ENCODE measurements around the gene ZFAND4. TPM values are rescaled to one million over a fixed set of nuclear protein-coding genes. Genes with fewer than 3 reads are reported as not detected.

The ZFAND4 gene
- total and polyA plus RNA-seq, 10 of the 15 experiments (the other 5 are each of a cell fraction or from before 2014, with no cell fraction given), result 4.7 to 20.8 (median 12.8) TPM

DNA sequence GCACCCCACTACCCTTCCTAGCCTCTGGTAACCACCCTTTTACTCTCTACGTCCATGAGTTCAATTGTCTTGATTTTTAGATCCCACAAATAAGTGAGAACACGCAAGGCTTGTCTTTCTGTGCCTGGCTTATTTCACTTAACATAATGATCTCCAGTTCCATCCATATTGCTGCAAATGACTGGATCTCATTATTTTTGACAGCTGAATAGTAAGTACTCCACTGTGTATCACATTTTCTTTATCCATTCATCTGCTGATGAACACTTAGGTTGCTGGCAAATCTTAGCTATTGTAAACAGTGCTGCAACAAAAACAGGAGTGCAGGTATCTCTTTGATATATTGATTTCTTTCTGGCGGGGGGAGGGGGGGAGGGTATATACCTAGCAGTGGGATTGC lies 106.2 kb downstream of the ZFAND4 start:
- FAIRE-seq, result no peak
- POLR2A ChIA-PET, result no interaction called here
- TF ChIP-seq, protein P1, sequence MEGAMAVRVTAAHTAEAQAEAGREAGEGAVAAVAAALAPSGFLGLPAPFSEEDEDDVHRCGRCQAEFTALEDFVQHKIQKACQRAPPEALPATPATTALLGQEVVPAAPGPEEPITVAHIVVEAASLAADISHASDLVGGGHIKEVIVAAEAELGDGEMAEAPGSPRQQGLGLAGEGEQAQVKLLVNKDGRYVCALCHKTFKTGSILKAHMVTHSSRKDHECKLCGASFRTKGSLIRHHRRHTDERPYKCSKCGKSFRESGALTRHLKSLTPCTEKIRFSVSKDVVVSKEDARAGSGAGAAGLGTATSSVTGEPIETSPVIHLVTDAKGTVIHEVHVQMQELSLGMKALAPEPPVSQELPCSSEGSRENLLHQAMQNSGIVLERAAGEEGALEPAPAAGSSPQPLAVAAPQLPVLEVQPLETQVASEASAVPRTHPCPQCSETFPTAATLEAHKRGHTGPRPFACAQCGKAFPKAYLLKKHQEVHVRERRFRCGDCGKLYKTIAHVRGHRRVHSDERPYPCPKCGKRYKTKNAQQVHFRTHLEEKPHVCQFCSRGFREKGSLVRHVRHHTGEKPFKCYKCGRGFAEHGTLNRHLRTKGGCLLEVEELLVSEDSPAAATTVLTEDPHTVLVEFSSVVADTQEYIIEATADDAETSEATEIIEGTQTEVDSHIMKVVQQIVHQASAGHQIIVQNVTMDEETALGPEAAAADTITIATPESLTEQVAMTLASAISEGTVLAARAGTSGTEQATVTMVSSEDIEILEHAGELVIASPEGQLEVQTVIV (IDR thresholded peaks at IDR 0.05; ENCODE audit: borderline replicate concordance, partially characterized antibody), result no peak
- TF ChIP-seq CBX3 (IDR thresholded peaks at IDR 0.05; ENCODE audit: borderline replicate concordance, low read depth) (no peak), RCOR1 (conservative IDR thresholded peaks at IDR 0.05; ENCODE audit: low read depth, low read length) (no peak), RAD51 (IDR thresholded peaks at IDR 0.05) (no peak), MYC (IDR thresholded peaks at IDR 0.05; ENCODE audit: insufficient read depth, insufficient read length, insufficient replicate concordance, low read length, severe bottlenecking) (no peak), HCFC1 (IDR thresholded peaks at IDR 0.05; ENCODE audit: low read length) (no peak), IRF3 (IDR thresholded peaks at IDR 0.05) (no peak), YY1 (IDR thresholded peaks at IDR 0.05; ENCODE audit: low read depth, low read length) (no peak), ZNF217 (IDR thresholded peaks at IDR 0.05) (no peak), TCF12 (IDR thresholded peaks at IDR 0.05; ENCODE audit: low read depth, low read length) (no peak), SMAD5 (IDR thresholded peaks at IDR 0.05; ENCODE audit: low read depth) (no peak), SUPT20H (IDR thresholded peaks at IDR 0.05; ENCODE audit: borderline replicate concordance, control insufficient read depth, low read depth, low read length) (no peak)
- TF ChIP-seq, protein P2, sequence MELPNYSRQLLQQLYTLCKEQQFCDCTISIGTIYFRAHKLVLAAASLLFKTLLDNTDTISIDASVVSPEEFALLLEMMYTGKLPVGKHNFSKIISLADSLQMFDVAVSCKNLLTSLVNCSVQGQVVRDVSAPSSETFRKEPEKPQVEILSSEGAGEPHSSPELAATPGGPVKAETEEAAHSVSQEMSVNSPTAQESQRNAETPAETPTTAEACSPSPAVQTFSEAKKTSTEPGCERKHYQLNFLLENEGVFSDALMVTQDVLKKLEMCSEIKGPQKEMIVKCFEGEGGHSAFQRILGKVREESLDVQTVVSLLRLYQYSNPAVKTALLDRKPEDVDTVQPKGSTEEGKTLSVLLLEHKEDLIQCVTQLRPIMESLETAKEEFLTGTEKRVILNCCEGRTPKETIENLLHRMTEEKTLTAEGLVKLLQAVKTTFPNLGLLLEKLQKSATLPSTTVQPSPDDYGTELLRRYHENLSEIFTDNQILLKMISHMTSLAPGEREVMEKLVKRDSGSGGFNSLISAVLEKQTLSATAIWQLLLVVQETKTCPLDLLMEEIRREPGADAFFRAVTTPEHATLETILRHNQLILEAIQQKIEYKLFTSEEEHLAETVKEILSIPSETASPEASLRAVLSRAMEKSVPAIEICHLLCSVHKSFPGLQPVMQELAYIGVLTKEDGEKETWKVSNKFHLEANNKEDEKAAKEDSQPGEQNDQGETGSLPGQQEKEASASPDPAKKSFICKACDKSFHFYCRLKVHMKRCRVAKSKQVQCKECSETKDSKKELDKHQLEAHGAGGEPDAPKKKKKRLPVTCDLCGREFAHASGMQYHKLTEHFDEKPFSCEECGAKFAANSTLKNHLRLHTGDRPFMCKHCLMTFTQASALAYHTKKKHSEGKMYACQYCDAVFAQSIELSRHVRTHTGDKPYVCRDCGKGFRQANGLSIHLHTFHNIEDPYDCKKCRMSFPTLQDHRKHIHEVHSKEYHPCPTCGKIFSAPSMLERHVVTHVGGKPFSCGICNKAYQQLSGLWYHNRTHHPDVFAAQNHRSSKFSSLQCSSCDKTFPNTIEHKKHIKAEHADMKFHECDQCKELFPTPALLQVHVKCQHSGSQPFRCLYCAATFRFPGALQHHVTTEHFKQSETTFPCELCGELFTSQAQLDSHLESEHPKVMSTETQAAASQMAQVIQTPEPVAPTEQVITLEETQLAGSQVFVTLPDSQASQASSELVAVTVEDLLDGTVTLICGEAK (IDR thresholded peaks at IDR 0.05; ENCODE audit: borderline replicate concordance), result no peak
- TF ChIP-seq, protein P3, sequence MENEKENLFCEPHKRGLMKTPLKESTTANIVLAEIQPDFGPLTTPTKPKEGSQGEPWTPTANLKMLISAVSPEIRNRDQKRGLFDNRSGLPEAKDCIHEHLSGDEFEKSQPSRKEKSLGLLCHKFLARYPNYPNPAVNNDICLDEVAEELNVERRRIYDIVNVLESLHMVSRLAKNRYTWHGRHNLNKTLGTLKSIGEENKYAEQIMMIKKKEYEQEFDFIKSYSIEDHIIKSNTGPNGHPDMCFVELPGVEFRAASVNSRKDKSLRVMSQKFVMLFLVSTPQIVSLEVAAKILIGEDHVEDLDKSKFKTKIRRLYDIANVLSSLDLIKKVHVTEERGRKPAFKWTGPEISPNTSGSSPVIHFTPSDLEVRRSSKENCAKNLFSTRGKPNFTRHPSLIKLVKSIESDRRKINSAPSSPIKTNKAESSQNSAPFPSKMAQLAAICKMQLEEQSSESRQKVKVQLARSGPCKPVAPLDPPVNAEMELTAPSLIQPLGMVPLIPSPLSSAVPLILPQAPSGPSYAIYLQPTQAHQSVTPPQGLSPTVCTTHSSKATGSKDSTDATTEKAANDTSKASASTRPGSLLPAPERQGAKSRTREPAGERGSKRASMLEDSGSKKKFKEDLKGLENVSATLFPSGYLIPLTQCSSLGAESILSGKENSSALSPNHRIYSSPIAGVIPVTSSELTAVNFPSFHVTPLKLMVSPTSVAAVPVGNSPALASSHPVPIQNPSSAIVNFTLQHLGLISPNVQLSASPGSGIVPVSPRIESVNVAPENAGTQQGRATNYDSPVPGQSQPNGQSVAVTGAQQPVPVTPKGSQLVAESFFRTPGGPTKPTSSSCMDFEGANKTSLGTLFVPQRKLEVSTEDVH (IDR thresholded peaks at IDR 0.05; ENCODE audit: low read depth, partially characterized antibody), result no peak

More for the DNA sequence above, 106.2 kb downstream of the ZFAND4 start:
- ChIA-PET RAD21 (ENCODE audit: unreplicated experiment) (no interaction called here), SMC1A (ENCODE audit: uncharacterized antibody, unreplicated experiment) (no interaction called here), CTCF (no interaction called here)
- Histone ChIP-seq H3K9ac (ENCODE audit: control insufficient read depth, insufficient read depth, low read length) (no peak overlapping the region), H3K4me1 (ENCODE audit: control insufficient read depth, insufficient read depth, low read length) (no peaks in the 10 kb centered on the region), H3K27me3 (replicated peaks in 1 of 2; ENCODE audit: control insufficient read depth in 2 of 2, insufficient read depth in 2 of 2, low read length in 1 of 2) (no peaks in the 10 kb centered on the region), H3K9me3 (replicated peaks; ENCODE audit: control insufficient read depth, insufficient read depth, low read length) (no peaks in the 10 kb centered on the region; the same call in 2 of the 3 replicates), H3K27ac (ENCODE audit: control insufficient read depth, insufficient read depth) (no peak overlapping the region), H3K79me2 (ENCODE audit: control insufficient read depth, insufficient read depth, low read length) (no peaks in the 10 kb centered on the region), H3K36me3 (ENCODE audit: control insufficient read depth in 2 of 2, insufficient read depth in 2 of 2, low read length in 1 of 2) (no peaks in the 10 kb centered on the region), H4K20me1 (ENCODE audit: control insufficient read depth, insufficient read depth) (no peaks in the 10 kb centered on the region), H3K4me2 (ENCODE audit: control insufficient read depth, insufficient read depth) (no peak overlapping the region), H2AFZ (ENCODE audit: control insufficient read depth, low read depth, low read length) (no peak overlapping the region), H3K4me3 (no peak overlapping the region)
- intact Hi-C loops (cut with micrococcal nuclease; ENCODE audit: unreplicated experiment), result no loop called here
- ATAC-seq, result no peak
- 98% methylated on average over 3 of the region's 3 CpGs for WGBS (ENCODE audit: insufficient coverage, insufficient replicate concordance, low lambda C conversion rate, missing lambda C conversion rate)
- no peak for DNase-seq (ENCODE audit: low read depth, low spot score)
- in situ Hi-C loops (cut with MboI), result no loop called here
- BruUV-seq (replicated peaks), result no TSS peak
